ENCODE measurements around the gene NR6A1. TPM values are rescaled to one million over a fixed set of nuclear protein-coding genes. Genes with fewer than 3 reads are reported as not detected.
"Not testable (repeated sequence)": the region's sequence is repeated elsewhere in the genome, so short reads cannot be mapped to it uniquely, and the experiment has no call there.

The NR6A1 gene
- total RNA-seq, 1 donor from 2014 or later: 63.8 TPM

GRCh38 chr9:124743686-124744348 lies 27.3 kb downstream of the NR6A1 start:
- H3K9me3 Mint-ChIP-seq (ENCODE audit: unreplicated experiment): no peaks in the 10 kb centered on the region
- H3K4me3 Mint-ChIP-seq (ENCODE audit: unreplicated experiment): no peak overlapping the region
- no peaks in the 10 kb centered on the region for H3K27me3 Mint-ChIP-seq (ENCODE audit: unreplicated experiment)
- no peak for DNase-seq (ENCODE audit: low spot score)
- no peak overlapping the region for H3K27ac Mint-ChIP-seq (ENCODE audit: unreplicated experiment)
- H3K4me1 Mint-ChIP-seq (ENCODE audit: unreplicated experiment): peaks cover 3% of the 10 kb centered on the region
- H3K36me3 Mint-ChIP-seq (ENCODE audit: low read depth, unreplicated experiment): no peaks in the 10 kb centered on the region
- no peak for TF ChIP-seq CTCF (IDR thresholded peaks at IDR 0.05; ENCODE audit: unreplicated experiment)

GRCh38 chr9:124742940-124743339 lies 28.2 kb downstream of the NR6A1 start:
- TF ChIP-seq CTCF (IDR thresholded peaks at IDR 0.05; ENCODE audit: unreplicated experiment): no peak
- Mint-ChIP-seq H3K36me3 (ENCODE audit: low read depth, unreplicated experiment) (no peaks in the 10 kb centered on the region), H3K4me3 (ENCODE audit: unreplicated experiment) (no peak overlapping the region), H3K27ac (ENCODE audit: unreplicated experiment) (no peak overlapping the region), H3K4me1 (ENCODE audit: unreplicated experiment) (peaks cover 3% of the 10 kb centered on the region), H3K27me3 (ENCODE audit: unreplicated experiment) (no peaks in the 10 kb centered on the region), H3K9me3 (ENCODE audit: unreplicated experiment) (no peaks in the 10 kb centered on the region)
- no peak for DNase-seq (ENCODE audit: low spot score)

- Mint-ChIP-seq H3K27me3 (ENCODE audit: unreplicated experiment) (no peaks in the 10 kb centered on the region), H3K27ac (ENCODE audit: unreplicated experiment) (no peak overlapping the region), H3K36me3 (ENCODE audit: low read depth, unreplicated experiment) (no peaks in the 10 kb centered on the region), H3K9me3 (ENCODE audit: unreplicated experiment) (no peaks in the 10 kb centered on the region), H3K4me3 (ENCODE audit: unreplicated experiment) (no peak overlapping the region), H3K4me1 (ENCODE audit: unreplicated experiment) (no peaks in the 10 kb centered on the region)
- DNase-seq (ENCODE audit: low spot score): no peak
- TF ChIP-seq CTCF (IDR thresholded peaks at IDR 0.05; ENCODE audit: unreplicated experiment): no peak
These were observed 29.4 kb downstream of the NR6A1 start for GRCh38 chr9:124741662-124742061.

- no peak for DNase-seq (ENCODE audit: low spot score)
- H3K9me3 Mint-ChIP-seq (ENCODE audit: unreplicated experiment): no peaks in the 10 kb centered on the region
- H3K4me3 Mint-ChIP-seq (ENCODE audit: unreplicated experiment): no peak overlapping the region
- no peak for TF ChIP-seq CTCF (IDR thresholded peaks at IDR 0.05; ENCODE audit: unreplicated experiment)
- H3K27me3 Mint-ChIP-seq (ENCODE audit: unreplicated experiment): no peaks in the 10 kb centered on the region
- H3K36me3 Mint-ChIP-seq (ENCODE audit: low read depth, unreplicated experiment): no peaks in the 10 kb centered on the region
- H3K27ac Mint-ChIP-seq (ENCODE audit: unreplicated experiment): no peak overlapping the region
- H3K4me1 Mint-ChIP-seq (ENCODE audit: unreplicated experiment): no peaks in the 10 kb centered on the region
These were observed 30.0 kb downstream of the NR6A1 start for GRCh38 chr9:124741149-124741548.

GRCh38 chr9:124739360-124739759 lies 31.8 kb downstream of the NR6A1 start:
- Mint-ChIP-seq H3K36me3 (ENCODE audit: low read depth, unreplicated experiment) (no peaks in the 10 kb centered on the region), H3K4me1 (ENCODE audit: unreplicated experiment) (peaks cover 5% of the 10 kb centered on the region), H3K4me3 (ENCODE audit: unreplicated experiment) (no peak overlapping the region), H3K9me3 (ENCODE audit: unreplicated experiment) (no peaks in the 10 kb centered on the region), H3K27me3 (ENCODE audit: unreplicated experiment) (no peaks in the 10 kb centered on the region), H3K27ac (ENCODE audit: unreplicated experiment) (no peak overlapping the region)
- TF ChIP-seq CTCF (IDR thresholded peaks at IDR 0.05; ENCODE audit: unreplicated experiment): no peak
- no peak for DNase-seq (ENCODE audit: low spot score)

- H3K9me3 Mint-ChIP-seq (ENCODE audit: unreplicated experiment); H3K4me3 Mint-ChIP-seq (ENCODE audit: unreplicated experiment): not testable (repeated sequence)
These were observed 33.0 kb downstream of the NR6A1 start for GRCh38 chr9:124738075-124738474.

More at GRCh38 chr9:124738075-124738474, 33.0 kb downstream of the NR6A1 start:
- peaks cover 11% of the 10 kb centered on the region for H3K4me1 Mint-ChIP-seq (ENCODE audit: unreplicated experiment)
- H3K27me3 Mint-ChIP-seq (ENCODE audit: unreplicated experiment); H3K36me3 Mint-ChIP-seq (ENCODE audit: low read depth, unreplicated experiment); DNase-seq (ENCODE audit: low spot score); H3K27ac Mint-ChIP-seq (ENCODE audit: unreplicated experiment): not testable (repeated sequence)

All from endothelial cell (in vitro differentiated cells).